Measurements from ENCODE around the gene APBA2. TPM values are rescaled to one million over a fixed set of nuclear protein-coding genes. Genes with fewer than 3 reads are reported as not detected.

The APBA2 gene
- total and polyA plus RNA-seq, 3 donors from 2014 or later, result 18.5 to 37.7 (median 29.5) TPM

DNA sequence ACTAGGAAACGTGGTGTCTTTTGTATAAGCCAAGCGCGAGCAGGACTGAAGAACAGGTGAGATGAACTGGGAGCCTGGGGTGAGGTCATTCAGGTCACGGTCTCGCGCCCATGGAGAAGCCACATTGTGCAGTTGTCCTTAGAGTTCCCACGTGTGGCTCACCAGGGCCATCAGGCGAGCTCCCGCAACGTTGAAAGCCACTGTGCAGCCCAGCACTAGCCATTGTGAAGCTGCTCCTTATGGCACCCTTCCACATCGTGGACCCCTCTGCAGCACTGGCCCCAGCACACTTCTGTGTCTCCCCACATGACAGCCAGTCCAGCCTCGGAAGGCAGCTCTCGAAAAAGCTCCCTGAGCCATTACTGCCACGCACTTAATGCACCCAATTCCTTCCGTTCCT, 7.6 kb upstream of the APBA2 start:
- Histone ChIP-seq H3K9me3 (no peaks in the 10 kb centered on the region), H3K4me1 (no peaks in the 10 kb centered on the region), H3K4me3 (no peak overlapping the region), H3K36me3 (ENCODE audit: low read depth, missing control alignments) (no peaks in the 10 kb centered on the region), H3K27me3 (no peaks in the 10 kb centered on the region), H3K27ac (no peak overlapping the region)
- TF ChIP-seq POLR2A (IDR thresholded peaks at IDR 0.05), result no peak
- TF ChIP-seq, protein P1, sequence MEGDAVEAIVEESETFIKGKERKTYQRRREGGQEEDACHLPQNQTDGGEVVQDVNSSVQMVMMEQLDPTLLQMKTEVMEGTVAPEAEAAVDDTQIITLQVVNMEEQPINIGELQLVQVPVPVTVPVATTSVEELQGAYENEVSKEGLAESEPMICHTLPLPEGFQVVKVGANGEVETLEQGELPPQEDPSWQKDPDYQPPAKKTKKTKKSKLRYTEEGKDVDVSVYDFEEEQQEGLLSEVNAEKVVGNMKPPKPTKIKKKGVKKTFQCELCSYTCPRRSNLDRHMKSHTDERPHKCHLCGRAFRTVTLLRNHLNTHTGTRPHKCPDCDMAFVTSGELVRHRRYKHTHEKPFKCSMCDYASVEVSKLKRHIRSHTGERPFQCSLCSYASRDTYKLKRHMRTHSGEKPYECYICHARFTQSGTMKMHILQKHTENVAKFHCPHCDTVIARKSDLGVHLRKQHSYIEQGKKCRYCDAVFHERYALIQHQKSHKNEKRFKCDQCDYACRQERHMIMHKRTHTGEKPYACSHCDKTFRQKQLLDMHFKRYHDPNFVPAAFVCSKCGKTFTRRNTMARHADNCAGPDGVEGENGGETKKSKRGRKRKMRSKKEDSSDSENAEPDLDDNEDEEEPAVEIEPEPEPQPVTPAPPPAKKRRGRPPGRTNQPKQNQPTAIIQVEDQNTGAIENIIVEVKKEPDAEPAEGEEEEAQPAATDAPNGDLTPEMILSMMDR (IDR thresholded peaks at IDR 0.05), result no peak
- WGBS, 2 donors, result 85 to 88% methylated on average over 9 to 15 of the region's 15 CpGs
- DNase-seq, result no peak
- intact Hi-C loops (cut with DNase I; ENCODE audit: low total_unique reads), result no loop called here

DNA sequence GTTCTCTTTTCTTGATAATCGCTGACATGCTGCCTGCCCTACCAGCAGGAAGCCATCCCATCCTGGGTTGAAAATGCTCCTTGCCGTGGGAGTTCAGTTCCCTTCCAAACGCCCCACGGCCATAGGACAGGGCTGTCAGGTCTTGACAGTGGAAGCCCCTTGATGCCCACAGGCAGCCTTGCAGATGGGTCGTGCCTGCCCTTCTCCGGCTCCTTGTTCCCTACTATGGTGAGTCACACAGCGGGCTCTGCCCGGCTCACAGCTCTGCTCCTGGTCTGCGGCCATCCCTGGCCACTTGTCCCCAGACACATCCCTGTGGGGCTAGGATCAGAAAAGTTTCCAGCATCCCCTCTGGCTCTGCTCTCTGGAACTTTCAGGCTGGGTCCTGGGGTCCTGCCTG, 6.2 kb upstream of the APBA2 start:
- TF ChIP-seq, protein P1 (IDR thresholded peaks at IDR 0.05), result no peak
- no peak for TF ChIP-seq POLR2A (IDR thresholded peaks at IDR 0.05)
- no peaks in the 10 kb centered on the region for H3K4me1 ChIP-seq
- no peak for DNase-seq
- H3K36me3 ChIP-seq (ENCODE audit: low read depth, missing control alignments), result no peaks in the 10 kb centered on the region
- WGBS, 2 donors, result 72 to 94% methylated on average over 9 of the region's 9 CpGs
- no peaks in the 10 kb centered on the region for H3K27me3 ChIP-seq
- H3K27ac ChIP-seq, result no peak overlapping the region
- H3K4me3 ChIP-seq, result no peak overlapping the region
- intact Hi-C loops (cut with DNase I; ENCODE audit: low total_unique reads), result no loop called here
- H3K9me3 ChIP-seq, result no peaks in the 10 kb centered on the region

DNA sequence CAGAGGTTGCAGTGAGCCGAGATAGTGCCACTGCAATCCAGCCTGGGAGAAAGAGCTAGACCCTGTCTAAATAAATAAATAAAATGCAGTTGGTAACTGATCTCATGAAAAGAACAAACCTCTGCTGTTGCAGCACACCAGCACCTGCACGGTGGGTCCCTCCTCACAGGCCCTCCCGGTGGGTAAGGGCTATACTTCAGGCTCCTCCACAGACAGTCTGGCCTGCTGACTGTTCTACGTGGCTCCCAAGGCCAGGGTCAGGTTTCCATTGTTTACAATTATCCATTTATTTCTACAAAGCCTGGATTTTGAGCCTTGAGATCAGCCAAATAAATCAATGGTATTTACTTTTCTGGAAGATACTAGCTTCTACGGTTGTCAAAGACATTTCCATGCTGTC, 5.1 kb upstream of the APBA2 start:
- no peaks in the 10 kb centered on the region for H3K9me3 ChIP-seq
- 78% methylated on average over 5 of the region's 5 CpGs for WGBS, 2 donors
- H3K27me3 ChIP-seq, result no peaks in the 10 kb centered on the region
- DNase-seq, result no peak
- intact Hi-C loops (cut with DNase I; ENCODE audit: low total_unique reads), result no loop called here
- no peak overlapping the region for H3K27ac ChIP-seq
- TF ChIP-seq, protein P1 (IDR thresholded peaks at IDR 0.05), result no peak
- no peak for TF ChIP-seq POLR2A (IDR thresholded peaks at IDR 0.05)
- no peaks in the 10 kb centered on the region for H3K36me3 ChIP-seq (ENCODE audit: low read depth, missing control alignments)
- H3K4me3 ChIP-seq, result no peak overlapping the region
- H3K4me1 ChIP-seq, result no peaks in the 10 kb centered on the region

DNA sequence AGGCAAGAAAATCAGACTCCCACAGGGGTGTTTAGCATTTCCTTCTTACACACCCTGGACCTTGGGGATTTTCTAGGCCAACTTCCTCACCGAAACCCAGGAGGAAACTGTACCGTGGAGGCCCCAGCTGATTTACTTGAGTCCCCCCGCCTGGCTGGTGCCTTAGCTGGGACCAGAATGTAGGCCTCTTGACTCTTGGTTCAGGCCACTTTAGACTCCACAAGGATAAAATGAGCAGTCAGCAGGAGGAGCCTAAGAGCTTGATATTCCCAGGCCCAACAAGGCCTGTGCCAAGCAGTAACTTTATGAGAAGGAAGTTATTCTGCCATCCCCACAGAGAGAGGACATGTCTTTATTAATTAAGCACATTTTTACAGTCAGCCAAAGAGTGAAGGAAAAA, 4.6 kb upstream of the APBA2 start:
- intact Hi-C loops (cut with DNase I; ENCODE audit: low total_unique reads), result no loop called here
- WGBS, 2 donors, result 62 to 69% methylated on average over 2 to 3 of the region's 3 CpGs
- H3K9me3 ChIP-seq, result no peaks in the 10 kb centered on the region
- H3K27me3 ChIP-seq, result no peaks in the 10 kb centered on the region
- DNase-seq, result no peak
- H3K4me3 ChIP-seq, result no peak overlapping the region
- no peak overlapping the region for H3K27ac ChIP-seq
- no peak for TF ChIP-seq POLR2A (IDR thresholded peaks at IDR 0.05)
- TF ChIP-seq, protein P1 (IDR thresholded peaks at IDR 0.05), result no peak
- no peaks in the 10 kb centered on the region for H3K36me3 ChIP-seq (ENCODE audit: low read depth, missing control alignments)
- H3K4me1 ChIP-seq, result no peaks in the 10 kb centered on the region

DNA sequence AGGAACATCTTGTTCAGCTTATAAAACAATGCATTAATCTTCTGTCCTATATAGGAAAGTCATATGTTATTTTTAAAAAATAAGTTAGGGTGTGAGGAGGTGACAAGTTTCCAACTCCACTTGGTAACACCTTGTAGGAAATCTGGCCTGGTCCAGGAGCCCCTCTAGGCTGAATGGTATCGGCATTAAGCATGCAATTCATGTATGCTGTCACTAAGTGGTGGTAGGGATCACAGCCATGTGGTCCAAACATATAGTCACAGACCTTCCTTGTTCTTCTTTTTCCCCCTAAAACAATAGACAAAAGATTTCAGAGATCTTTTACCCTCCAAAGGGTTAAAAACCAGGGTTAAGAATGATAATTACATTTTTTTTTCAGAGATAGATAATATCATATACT, 4.2 kb upstream of the APBA2 start:
- no peaks in the 10 kb centered on the region for H3K27me3 ChIP-seq
- no peak for TF ChIP-seq POLR2A (IDR thresholded peaks at IDR 0.05)
- TF ChIP-seq, protein P1 (IDR thresholded peaks at IDR 0.05), result no peak
- intact Hi-C loops (cut with DNase I; ENCODE audit: low total_unique reads), result no loop called here
- no peaks in the 10 kb centered on the region for H3K9me3 ChIP-seq
- peaks cover 1% of the 10 kb centered on the region for H3K4me1 ChIP-seq
- no peak for DNase-seq
- no peak overlapping the region for H3K27ac ChIP-seq
- WGBS, 2 donors, result 92 to 100% methylated on average over 1 of the region's 1 CpG
- no peak overlapping the region for H3K4me3 ChIP-seq
- H3K36me3 ChIP-seq (ENCODE audit: low read depth, missing control alignments), result no peaks in the 10 kb centered on the region
